GM12878 (cell line): ENCODE results near the gene RETREG1. TPM values are rescaled to one million over a fixed set of nuclear protein-coding genes. Genes with fewer than 3 reads are reported as not detected.

ENCODE experiments used
- ATAC-seq: fragments of 200-7000 bp; cut with Tn5 transposase; 3 replicates; pipeline ENCODE4 v1.9.1; 2020; ENCODE audit warnings: mild to moderate bottlenecking, moderate library complexity
- BruUV-seq: library from RNA; stranded (reverse); fragments of 400-500 nt; replicated peaks from 2 replicates; lab custom pipeline; 2021; lab: Mats Ljungman, UMichigan
- CTCF ChIA-PET: fragments of 300-600 bp; sonication (Branson Sonifier 250); formaldehyde crosslinking; extraction: SDS; loops from one replicate; lab custom pipeline; 2021; ENCODE audit warnings: inconsistent platforms; lab: Yijun Ruan, JAX
- POLR2A ChIA-PET: fragments of 350-600 bp; formaldehyde crosslinking; extraction: SDS; loops from one replicate; lab custom pipeline; 2021; ENCODE audit warnings: inconsistent platforms; lab: Charles Lee
- RAD21 ChIA-PET: fragments of 300-600 bp; sonication (Branson Sonifier 250); formaldehyde crosslinking; loops from one replicate; lab custom pipeline; 2023; ENCODE audit warnings: antibody characterized with exemption; ENCODE audit not compliant: unreplicated experiment; lab: Charles Lee
- SMC1A ChIA-PET: fragments of 300-600 bp; sonication (Branson Sonifier 250); formaldehyde crosslinking; loops from one replicate; lab custom pipeline; 2023; ENCODE audit not compliant: unreplicated experiment, uncharacterized antibody; lab: Charles Lee
- DNase-seq: peaks from one replicate; pipeline ENCODE4 v3.0.0-alpha.2; 2011; ENCODE audit warnings: low read depth, low spot score
- FAIRE-seq: peaks from 3 replicates; lab custom pipeline; 2011; peaks lifted over from hg19 to GRCh38; lab: Jason Lieb, UNC
- H2AFZ ChIP-seq: 2 replicates; pipeline ENCODE4 v1.6.0; 2011; ENCODE audit warnings: low read depth, low read length, control low read depth; ENCODE audit not compliant: control insufficient read depth
- H3K27ac ChIP-seq: 2 replicates; pipeline ENCODE4 v1.5.1; 2011; ENCODE audit warnings: control low read depth; ENCODE audit not compliant: control insufficient read depth, insufficient read depth
- H3K27me3 ChIP-seq, 2 experiments: replicated peaks in 1 of 2; 2 replicates each; pipeline versions ENCODE4 v1.6.0 to v1.6.1; 2011; ENCODE audit warnings: low read length in 1 of 2; ENCODE audit not compliant: control insufficient read depth in 2 of 2, insufficient read depth in 2 of 2
- H3K36me3 ChIP-seq, 2 experiments: 2 replicates each; pipeline ENCODE4 v1.5.1; 2011; ENCODE audit warnings: low read length in 1 of 2; ENCODE audit not compliant: control insufficient read depth in 2 of 2, insufficient read depth in 2 of 2
- H3K4me1 ChIP-seq: 2 replicates; pipeline ENCODE4 v1.6.1; 2011; ENCODE audit warnings: mild to moderate bottlenecking, low read length, moderate library complexity, mixed read lengths; ENCODE audit not compliant: control insufficient read depth, insufficient read depth
- H3K4me2 ChIP-seq: 2 replicates; pipeline ENCODE4 v1.6.0; 2011; ENCODE audit warnings: control low read depth; ENCODE audit not compliant: control insufficient read depth, insufficient read depth
- H3K4me3 ChIP-seq: fragments of 200-600 bp; sonication (generic); 2 replicates; pipeline ENCODE4 v1.5.1; 2016
- H3K79me2 ChIP-seq: 2 replicates; pipeline ENCODE4 v1.6.0; 2011; ENCODE audit warnings: low read length; ENCODE audit not compliant: control insufficient read depth, insufficient read depth
- H3K9ac ChIP-seq: 2 replicates; pipeline ENCODE4 v1.8.0; 2011; ENCODE audit warnings: low read length, control low read depth, mixed read lengths; ENCODE audit not compliant: control insufficient read depth, insufficient read depth
- H3K9me3 ChIP-seq: replicated peaks from 3 replicates; pipeline ENCODE4 v1.5.1; 2011; ENCODE audit warnings: mild to moderate bottlenecking, low read length; ENCODE audit not compliant: control insufficient read depth, insufficient read depth
- H4K20me1 ChIP-seq: 2 replicates; pipeline ENCODE4 v1.6.0; 2011; ENCODE audit not compliant: control insufficient read depth, insufficient read depth
- BHLHE40 ChIP-seq, 2 experiments: fragments of 450-650 bp in 1 of 2; IDR thresholded peaks; 2 replicates each; pipeline ENCODE4 v1.6.1; 2011 to 2017; ENCODE audit warnings: low read depth in 2 of 2, borderline replicate concordance in 1 of 2, improper control_type of control experiment in 1 of 2, low read length in 1 of 2, mild to moderate bottlenecking in 1 of 2
- CEBPZ ChIP-seq: fragments of 150-350 bp; IDR thresholded peaks from 2 replicates; pipeline ENCODE4 v1.6.1; 2016; ENCODE audit warnings: low read depth, low read length
- EED ChIP-seq: sonication (generic); IDR thresholded peaks from 2 replicates; pipeline ENCODE4 v1.6.1; 2016; ENCODE audit warnings: antibody characterized with exemption, low read depth
- EP300 ChIP-seq, 2 experiments: fragments of 150-350 bp in 1 of 2; IDR thresholded peaks; 2 replicates each; pipeline ENCODE4 v1.6.1; 2011 to 2012; ENCODE audit warnings: low read depth in 2 of 2, low read length in 2 of 2, borderline replicate concordance in 1 of 2, improper control_type of control experiment in 1 of 2, inconsistent platforms in 1 of 2; ENCODE audit not compliant: control insufficient read depth in 1 of 2
- IKZF1 ChIP-seq: fragments of 450-650 bp; conservative IDR thresholded peaks from 2 replicates; pipeline ENCODE4 v1.6.1; 2017; ENCODE audit warnings: antibody characterized with exemption, mild to moderate bottlenecking
- JUNB ChIP-seq: IDR thresholded peaks from 2 replicates; pipeline ENCODE4 v1.6.1; 2016; ENCODE audit warnings: antibody characterized with exemption, mild to moderate bottlenecking
- NFXL1 ChIP-seq: fragments of 450-650 bp; IDR thresholded peaks from 2 replicates; pipeline ENCODE4 v1.6.1; 2017; ENCODE audit warnings: antibody characterized with exemption, mild to moderate bottlenecking, borderline replicate concordance
- NRF1 ChIP-seq: conservative IDR thresholded peaks from 2 replicates; pipeline ENCODE4 v1.6.1; 2011; ENCODE audit warnings: mild to moderate bottlenecking, low read depth, low read length, improper control_type of control experiment
- PML ChIP-seq: IDR thresholded peaks from 2 replicates; pipeline ENCODE4 v1.6.1; 2012; ENCODE audit warnings: low read length, inconsistent platforms
- POU2F2 ChIP-seq: IDR thresholded peaks from 3 replicates; pipeline ENCODE4 v1.6.1; 2011; ENCODE audit warnings: low read depth, mild to moderate bottlenecking, low read length, borderline replicate concordance
- RB1 ChIP-seq: fragments of 450-650 bp; formaldehyde crosslinking; IDR thresholded peaks from 2 replicates; pipeline ENCODE4 v1.6.1; 2017; ENCODE audit warnings: mild to moderate bottlenecking, borderline replicate concordance
- RUNX3 ChIP-seq: IDR thresholded peaks from 2 replicates; pipeline ENCODE4 v1.6.1; 2012; ENCODE audit warnings: low read length, inconsistent platforms
- STAT3 ChIP-seq: IDR thresholded peaks from 2 replicates; pipeline ENCODE4 v1.6.1; 2011; ENCODE audit warnings: low read depth, low read length, improper control_type of control experiment
- TBL1XR1 ChIP-seq: IDR thresholded peaks from 2 replicates; pipeline ENCODE4 v1.6.1; 2012; ENCODE audit warnings: low read depth, low read length, improper control_type of control experiment
- TCF12 ChIP-seq: IDR thresholded peaks from 2 replicates; pipeline ENCODE4 v1.6.1; 2011; ENCODE audit warnings: low read depth, mild to moderate bottlenecking, low read length
- ZNF274 ChIP-seq: IDR thresholded peaks from one replicate; pipeline ENCODE4 v1.8.0; 2011; ENCODE audit not compliant: insufficient read length, insufficient read depth
- ZNF384 ChIP-seq: IDR thresholded peaks from 2 replicates; pipeline ENCODE4 v1.6.1; 2012; ENCODE audit warnings: low read depth, mild to moderate bottlenecking, low read length, improper control_type of control experiment, borderline replicate concordance
- ZNF592 ChIP-seq: fragments of 450-650 bp; IDR thresholded peaks from 2 replicates; pipeline ENCODE4 v1.6.1; 2017; ENCODE audit warnings: mild to moderate bottlenecking, moderate library complexity
- ZZZ3 ChIP-seq: IDR thresholded peaks from 2 replicates; pipeline ENCODE4 v1.6.1; 2011; ENCODE audit warnings: low read depth; ENCODE audit not compliant: control insufficient read depth, insufficient read length
- WGBS: methylation state at CpG from one replicate; pipeline ENCODE4 v1.1.6; 2016; ENCODE audit warnings: low lambda C conversion rate; ENCODE audit not compliant: insufficient replicate concordance, insufficient coverage; ENCODE audit errors: missing lambda C conversion rate; 5-methylcytosine and 5-hydroxymethylcytosine counted together
- in situ Hi-C: fragments of 300-500 bp; cut with MboI; formaldehyde crosslinking; loops from 9 replicates; pipeline ENCODE4 v1.14.3; 2018; ENCODE audit warnings: mixed read lengths
- intact Hi-C: fragments of 100-400 bp; cut with micrococcal nuclease; formaldehyde crosslinking; loops from one replicate; pipeline ENCODE4 v1.14.2; 2022; ENCODE audit not compliant: unreplicated experiment
- polyA plus RNA-seq, 11 experiments: library from polyadenylated mRNA; depleted of rRNA in 4 of 11; unstranded in 6 of 11; stranded (reverse) in 5 of 11; fragments of >200 nt; fragmentation: Nextera tagmentation in 4 of 11; fragmentation: Illumina TruSeq in 1 of 11; extraction: Ambion mirVana in 4 of 11; extraction: Trizol in 1 of 11; gene quantifications; 1 replicate in 1 of 11; 2 replicates in 10 of 11; pipeline versions ENCODE4 v1.2.1 to v1.2.3, GENCODE V29; 2011 to 2016; ENCODE audit warnings: inconsistent platforms in 2 of 11, missing spikeins in 2 of 11, low read depth in 1 of 11
- total RNA-seq, 4 experiments: library from RNA; depleted of rRNA in 3 of 4; stranded (reverse); fragments of >200 nt in 3 of 4; fragmentation: Illumina TruSeq in 1 of 4; extraction: Trizol in 1 of 4; gene quantifications; 2 replicates each; pipeline versions ENCODE4 v1.2.1 to v1.2.3, GENCODE V29; 2013 to 2021

RETREG1 gene
- total and polyA plus RNA-seq, 10 of the 15 experiments (the other 5 are each of a cell fraction or from before 2014, with no cell fraction given): 3.9 to 8.9 (median 6.4) TPM

- no TSS peak for BruUV-seq
- CTCF ChIA-PET: interaction anchor here (1.2 kb wide), 1 partner anchor 11 kb away, joined by 3 read pairs; no protein-coding TSS in a partner anchor
- SMC1A ChIA-PET: no interaction called here
Measured at GRCh38 chr5:16534280-16534679, 82.5 kb downstream of the RETREG1 start.

More at GRCh38 chr5:16534280-16534679, 82.5 kb downstream of the RETREG1 start:
- no peak overlapping the region for H3K27ac ChIP-seq
- no peak for TF ChIP-seq ZZZ3
- no peak for TF ChIP-seq STAT3
- TF ChIP-seq JUNB: no peak
- TF ChIP-seq POU2F2: no peak
- no peak for TF ChIP-seq ZNF274
- TF ChIP-seq IKZF1: no peak
- no peak for TF ChIP-seq EED
- no peak for TF ChIP-seq TCF12
- no peak for TF ChIP-seq ZNF592
- TF ChIP-seq BHLHE40 (IDR thresholded peaks at IDR 0.05; ENCODE audit: borderline replicate concordance in 1 of 2, low read depth in 2 of 2, low read length in 1 of 2): no peak
- TF ChIP-seq CEBPZ: no peak
- TF ChIP-seq RB1: no peak
- no peak for TF ChIP-seq NRF1
- TF ChIP-seq ZNF384: no peak
- no peak for TF ChIP-seq TBL1XR1
- no peak for TF ChIP-seq RUNX3
- no peak for TF ChIP-seq PML
- TF ChIP-seq EP300 (IDR thresholded peaks at IDR 0.05; ENCODE audit: borderline replicate concordance in 1 of 2, control insufficient read depth in 1 of 2, low read depth in 2 of 2, low read length in 2 of 2): no peak
- TF ChIP-seq NFXL1: no peak
- no peak overlapping the region for H3K9ac ChIP-seq
- no peaks in the 10 kb centered on the region for H3K27me3 ChIP-seq
- DNase-seq: no peak
- no peak for ATAC-seq
- in situ Hi-C loops: no loop called here
- POLR2A ChIA-PET: no interaction called here
- no peak overlapping the region for H2AFZ ChIP-seq
- no peaks in the 10 kb centered on the region for H3K79me2 ChIP-seq
- no peak overlapping the region for H3K4me2 ChIP-seq
- intact Hi-C loops: no loop called here
- H3K4me1 ChIP-seq: no peaks in the 10 kb centered on the region
- no peaks in the 10 kb centered on the region for H3K9me3 ChIP-seq
- no peaks in the 10 kb centered on the region for H4K20me1 ChIP-seq
- FAIRE-seq: no peak
- H3K4me3 ChIP-seq: no peak overlapping the region
- 0% methylated on average over 1 of the region's 1 CpG for WGBS
- no peaks in the 10 kb centered on the region for H3K36me3 ChIP-seq
- RAD21 ChIA-PET: no interaction called here
